ENCODE results near the gene TJP3. TPM values are rescaled to one million over a fixed set of nuclear protein-coding genes. Genes with fewer than 3 reads are reported as not detected.

The TJP3 gene
- total RNA-seq, 1 experiment from 2014 or later = not detected

DNA sequence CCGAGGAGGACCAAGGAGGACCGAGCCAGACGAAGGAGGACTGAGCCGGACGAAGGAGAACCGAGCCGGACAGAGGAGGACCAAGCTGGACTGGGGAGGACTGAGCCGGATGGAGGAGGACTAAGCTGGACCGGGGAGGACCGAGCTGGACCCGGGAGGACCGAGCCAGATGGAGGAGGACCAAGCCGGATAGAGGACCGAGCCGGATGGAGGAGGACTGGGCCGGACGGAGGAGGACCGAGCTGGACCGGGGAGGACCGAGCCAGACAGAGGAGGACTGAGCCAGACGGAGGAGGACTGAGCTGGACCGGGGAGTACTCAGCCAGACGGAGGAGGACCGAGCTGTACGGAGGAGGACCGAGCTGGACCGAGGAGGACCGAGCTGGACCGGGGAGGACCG, 11.1 kb upstream of the TJP3 start:
- DNase-seq = no peak

GRCh38 chr19:3697671-3698385, 10.4 kb upstream of the TJP3 start:
- Histone ChIP-seq H3K4me2 (ENCODE audit: low read depth, low read length, poor library complexity, severe bottlenecking) (no peak overlapping the region), H3K4me3 (ENCODE audit: low read length) (no peak overlapping the region), H3K27me3 (ENCODE audit: low read length) (no peaks in the 10 kb centered on the region), H2AFZ (ENCODE audit: low read length) (no peak overlapping the region), H3K9me2 (replicated peaks; ENCODE audit: insufficient read depth, low read length) (no peaks in the 10 kb centered on the region), H3K9me3 (ENCODE audit: low read length) (no peaks in the 10 kb centered on the region), H3K36me3 (ENCODE audit: insufficient read depth, low read length) (no peaks in the 10 kb centered on the region), H3K27ac (ENCODE audit: low read length) (no peak overlapping the region), H3K4me1 (ENCODE audit: low read length) (peaks cover 9% of the 10 kb centered on the region), H4K20me1 (ENCODE audit: insufficient read depth, low read depth, low read length) (peaks cover 27% of the 10 kb centered on the region), H3K79me2 (ENCODE audit: low read length) (no peaks in the 10 kb centered on the region), H3K9ac (ENCODE audit: low read length) (no peak overlapping the region)
- DNase-seq = no peak

More for the DNA sequence above, 11.1 kb upstream of the TJP3 start:
- Histone ChIP-seq H3K27ac (ENCODE audit: low read length) (no peak overlapping the region), H3K9me3 (ENCODE audit: low read length) (no peaks in the 10 kb centered on the region), H3K36me3 (ENCODE audit: insufficient read depth, low read length) (no peaks in the 10 kb centered on the region), H3K79me2 (ENCODE audit: low read length) (no peaks in the 10 kb centered on the region), H3K4me1 (ENCODE audit: low read length) (peaks cover 9% of the 10 kb centered on the region), H3K9me2 (replicated peaks; ENCODE audit: insufficient read depth, low read length) (no peaks in the 10 kb centered on the region), H3K4me3 (ENCODE audit: low read length) (no peak overlapping the region), H2AFZ (ENCODE audit: low read length) (no peak overlapping the region), H3K4me2 (ENCODE audit: low read depth, low read length, poor library complexity, severe bottlenecking) (no peak overlapping the region), H4K20me1 (ENCODE audit: insufficient read depth, low read depth, low read length) (peaks cover 30% of the 10 kb centered on the region), H3K27me3 (ENCODE audit: low read length) (no peaks in the 10 kb centered on the region), H3K9ac (ENCODE audit: low read length) (no peak overlapping the region)

GRCh38 chr19:3698386-3698950, 9.7 kb upstream of the TJP3 start:
- H3K4me3 ChIP-seq (ENCODE audit: low read length) = no peak overlapping the region
- no peaks in the 10 kb centered on the region for H3K9me2 ChIP-seq (replicated peaks; ENCODE audit: insufficient read depth, low read length)
- no peak overlapping the region for H3K27ac ChIP-seq (ENCODE audit: low read length)
- no peak overlapping the region for H3K9ac ChIP-seq (ENCODE audit: low read length)
- H3K4me1 ChIP-seq (ENCODE audit: low read length) = peaks cover 9% of the 10 kb centered on the region
- H3K9me3 ChIP-seq (ENCODE audit: low read length) = no peaks in the 10 kb centered on the region
- peak; percentile 60 for DNase-seq
- peaks cover 25% of the 10 kb centered on the region for H4K20me1 ChIP-seq (ENCODE audit: insufficient read depth, low read depth, low read length)
- no peaks in the 10 kb centered on the region for H3K79me2 ChIP-seq (ENCODE audit: low read length)
- no peaks in the 10 kb centered on the region for H3K27me3 ChIP-seq (ENCODE audit: low read length)
- H3K4me2 ChIP-seq (ENCODE audit: low read depth, low read length, poor library complexity, severe bottlenecking) = no peak overlapping the region
- no peak overlapping the region for H2AFZ ChIP-seq (ENCODE audit: low read length)
- H3K36me3 ChIP-seq (ENCODE audit: insufficient read depth, low read length) = no peaks in the 10 kb centered on the region

- Histone ChIP-seq H2AFZ (ENCODE audit: low read length) (no peak overlapping the region), H3K36me3 (ENCODE audit: insufficient read depth, low read length) (no peaks in the 10 kb centered on the region), H3K4me2 (ENCODE audit: low read depth, low read length, poor library complexity, severe bottlenecking) (peak overlapping the region; percentile 82), H3K4me1 (ENCODE audit: low read length) (peaks cover 9% of the 10 kb centered on the region), H3K4me3 (ENCODE audit: low read length) (peak overlapping the region; percentile 77), H4K20me1 (ENCODE audit: insufficient read depth, low read depth, low read length) (peaks cover 25% of the 10 kb centered on the region), H3K27ac (ENCODE audit: low read length) (no peak overlapping the region), H3K9me3 (ENCODE audit: low read length) (no peaks in the 10 kb centered on the region), H3K9me2 (replicated peaks; ENCODE audit: insufficient read depth, low read length) (no peaks in the 10 kb centered on the region), H3K27me3 (ENCODE audit: low read length) (no peaks in the 10 kb centered on the region), H3K9ac (ENCODE audit: low read length) (peak overlapping the region; percentile 70), H3K79me2 (ENCODE audit: low read length) (no peaks in the 10 kb centered on the region)
- DNase-seq = no peak
Measured at GRCh38 chr19:3698974-3699740, 9.0 kb upstream of the TJP3 start.

DNA sequence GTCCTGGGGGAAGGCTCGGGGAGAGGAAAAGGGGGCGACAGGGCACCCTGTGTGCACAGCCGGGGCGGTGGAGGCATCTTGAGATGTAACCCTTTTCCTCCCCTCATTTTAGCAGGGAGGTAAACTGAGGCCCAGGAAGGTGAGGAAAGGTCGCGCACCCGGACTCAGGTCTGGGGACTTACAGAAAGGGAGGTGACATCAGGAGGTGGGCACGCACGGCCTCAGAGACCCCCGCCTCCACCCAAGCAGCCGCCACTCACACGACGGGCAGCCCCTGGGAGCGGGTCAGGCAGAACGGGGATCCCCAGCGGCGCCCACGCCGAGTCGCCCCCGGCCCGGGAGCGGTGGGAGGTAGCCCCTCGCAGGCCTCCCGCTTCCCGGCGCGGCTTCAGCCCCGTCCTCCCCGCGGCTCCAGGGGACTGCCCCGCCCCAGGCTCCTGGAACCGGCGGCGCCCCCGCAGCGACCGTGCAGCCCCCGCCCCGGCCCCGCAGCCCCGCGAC, 8.4 kb upstream of the TJP3 start:
- no peak overlapping the region for H3K27ac ChIP-seq (ENCODE audit: low read length)
- H3K9me3 ChIP-seq (ENCODE audit: low read length) = no peaks in the 10 kb centered on the region
- no peak overlapping the region for H2AFZ ChIP-seq (ENCODE audit: low read length)
- peak overlapping the region; percentile 82 for H3K4me2 ChIP-seq (ENCODE audit: low read depth, low read length, poor library complexity, severe bottlenecking)
- H3K9ac ChIP-seq (ENCODE audit: low read length) = peak overlapping the region; percentile 70
- peak overlapping the region; percentile 77 for H3K4me3 ChIP-seq (ENCODE audit: low read length)
- no peak for DNase-seq
- peaks cover 9% of the 10 kb centered on the region for H3K4me1 ChIP-seq (ENCODE audit: low read length)
- no peaks in the 10 kb centered on the region for H3K27me3 ChIP-seq (ENCODE audit: low read length)
- H3K79me2 ChIP-seq (ENCODE audit: low read length) = no peaks in the 10 kb centered on the region
- no peaks in the 10 kb centered on the region for H3K9me2 ChIP-seq (replicated peaks; ENCODE audit: insufficient read depth, low read length)
- H3K36me3 ChIP-seq (ENCODE audit: insufficient read depth, low read length) = no peaks in the 10 kb centered on the region
- peaks cover 23% of the 10 kb centered on the region for H4K20me1 ChIP-seq (ENCODE audit: insufficient read depth, low read depth, low read length)

DNA sequence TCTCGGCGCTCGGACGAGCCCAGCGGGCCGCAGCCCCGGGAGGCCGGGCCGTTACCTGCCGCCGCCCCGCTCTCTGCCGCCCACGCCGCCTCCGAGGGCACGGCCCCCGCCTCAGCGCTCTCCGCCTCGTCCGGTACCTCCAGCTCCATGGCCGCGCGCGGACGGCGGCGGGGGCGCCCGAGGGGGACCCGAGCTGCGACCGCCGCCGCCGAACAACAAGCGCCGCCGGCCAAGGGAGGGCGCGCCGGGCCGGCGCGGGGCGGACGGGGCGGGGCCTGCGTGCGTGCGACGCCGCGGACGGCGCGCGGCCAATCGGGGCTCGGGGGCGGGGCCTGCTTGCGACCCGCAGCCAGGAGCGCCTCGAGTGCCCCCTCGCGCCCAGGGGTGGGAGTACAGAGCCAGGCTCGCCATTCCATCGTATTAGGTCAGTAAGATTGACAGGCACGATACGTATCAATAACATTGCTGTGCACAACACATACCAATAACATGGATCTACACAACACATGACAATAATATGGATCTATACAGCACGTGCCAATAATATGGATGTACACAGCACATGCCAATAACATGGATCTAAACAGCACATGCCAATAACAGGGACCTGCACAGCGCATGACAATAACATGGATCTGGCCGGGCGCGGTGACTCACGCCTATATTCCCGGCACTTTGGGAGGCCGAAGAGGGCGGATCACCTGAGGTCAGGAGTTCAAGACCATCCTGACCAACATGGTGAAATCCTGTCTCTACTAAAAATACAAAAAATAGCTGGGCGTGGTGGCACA, 7.7 kb upstream of the TJP3 start, which contains the start of gene PIP5K1C:
PIP5K1C (minus strand) TSS at position 227 of the 791 bp plus-strand sequence; CDS start at position 149, 78 bp downstream.
- Histone ChIP-seq H2AFZ (ENCODE audit: low read length) (no peak within 1 kb of the TSS), H3K27ac (ENCODE audit: low read length) (no peak within 1 kb of the TSS), H3K4me2 (ENCODE audit: low read depth, low read length, poor library complexity, severe bottlenecking) (peak within 1 kb of the TSS; percentile 82), H3K4me3 (ENCODE audit: low read length) (peak within 1 kb of the TSS; percentile 77), H3K79me2 (ENCODE audit: low read length) (no peaks in the 10 kb centered on the region), H3K27me3 (ENCODE audit: low read length) (no peaks in the 10 kb centered on the region), H4K20me1 (ENCODE audit: insufficient read depth, low read depth, low read length) (peaks cover 21% of the 10 kb centered on the region), H3K4me1 (ENCODE audit: low read length) (peaks cover 9% of the 10 kb centered on the region), H3K9me3 (ENCODE audit: low read length) (no peaks in the 10 kb centered on the region), H3K9me2 (replicated peaks; ENCODE audit: insufficient read depth, low read length) (no peaks in the 10 kb centered on the region), H3K36me3 (ENCODE audit: insufficient read depth, low read length) (no peaks in the 10 kb centered on the region), H3K9ac (ENCODE audit: low read length) (peak within 1 kb of the TSS; percentile 70)
- peak; percentile 96 for DNase-seq

- Histone ChIP-seq H3K4me2 (ENCODE audit: low read depth, low read length, poor library complexity, severe bottlenecking) (no peak overlapping the region), H3K4me3 (ENCODE audit: low read length) (no peak overlapping the region), H3K9me2 (replicated peaks; ENCODE audit: insufficient read depth, low read length) (no peaks in the 10 kb centered on the region), H3K27me3 (ENCODE audit: low read length) (no peaks in the 10 kb centered on the region), H3K36me3 (ENCODE audit: insufficient read depth, low read length) (no peaks in the 10 kb centered on the region), H3K4me1 (ENCODE audit: low read length) (peaks cover 9% of the 10 kb centered on the region), H3K9ac (ENCODE audit: low read length) (no peak overlapping the region), H3K9me3 (ENCODE audit: low read length) (no peaks in the 10 kb centered on the region), H3K79me2 (ENCODE audit: low read length) (no peaks in the 10 kb centered on the region), H3K27ac (ENCODE audit: low read length) (no peak overlapping the region), H2AFZ (ENCODE audit: low read length) (no peak overlapping the region), H4K20me1 (ENCODE audit: insufficient read depth, low read depth, low read length) (peaks cover 21% of the 10 kb centered on the region)
- DNase-seq = no peak
Measured at GRCh38 chr19:3701200-3701599, 7.0 kb upstream of the TJP3 start.

Data from Karpas-422 (cell line).